HG02759 (cell line): ENCODE results near the gene COL8A2.
"Not testable (repeated sequence)": the region's sequence is repeated elsewhere in the genome, so short reads cannot be mapped to it uniquely, and the experiment has no call there.

Source experiments
- ATAC-seq: cut with Tn5 transposase; IDR thresholded peaks from one replicate; pipeline ENCODE4 v1.9.1; 2021; ENCODE audit warnings: mild to moderate bottlenecking, moderate library complexity; ENCODE audit not compliant: unreplicated experiment

The COL8A2 gene

GRCh38 chr1:36125129-36125991 lies at the start of gene COL8A2:
Gene COL8A2 (minus strand): TSS chr1:36125222. CDS start chr1:36100242, 24,980 bp downstream.
- ATAC-seq = no peak

GRCh38 chr1:36174713-36175112 lies 49.7 kb upstream of the COL8A2 start:
- no peak for ATAC-seq

DNA sequence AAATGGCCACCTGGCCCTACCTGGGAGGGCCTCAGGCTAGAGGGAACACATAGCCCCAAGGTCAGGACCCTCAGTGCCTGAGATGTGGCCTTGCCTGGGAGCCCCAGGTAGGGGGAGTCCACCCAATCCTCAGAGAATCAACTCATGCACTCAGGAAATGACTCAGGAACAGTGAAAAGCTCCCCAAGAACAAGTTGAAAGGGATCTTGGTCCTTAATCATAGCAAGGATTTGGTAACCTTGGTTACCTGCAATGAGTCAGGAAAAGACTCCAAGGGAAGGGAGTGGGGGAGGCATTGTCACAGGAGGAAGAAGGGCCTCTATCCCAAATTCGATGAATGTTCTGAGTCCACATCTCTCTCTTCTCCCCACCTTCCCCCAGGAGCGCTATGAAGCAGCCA lies 48.0 kb upstream of the COL8A2 start:
- no peak for ATAC-seq

GRCh38 chr1:36172017-36172747 lies 47.2 kb upstream of the COL8A2 start:
- no peak for ATAC-seq

- no peak for ATAC-seq
These were observed 45.8 kb upstream of the COL8A2 start for GRCh38 chr1:36170643-36171412.

- no peak for ATAC-seq
These were observed 43.5 kb upstream of the COL8A2 start for GRCh38 chr1:36168514-36168913.

GRCh38 chr1:36166938-36167905 lies 42.2 kb upstream of the COL8A2 start:
- no peak for ATAC-seq

- ATAC-seq = no peak
These were observed 41.1 kb upstream of the COL8A2 start for GRCh38 chr1:36166136-36166535.

DNA sequence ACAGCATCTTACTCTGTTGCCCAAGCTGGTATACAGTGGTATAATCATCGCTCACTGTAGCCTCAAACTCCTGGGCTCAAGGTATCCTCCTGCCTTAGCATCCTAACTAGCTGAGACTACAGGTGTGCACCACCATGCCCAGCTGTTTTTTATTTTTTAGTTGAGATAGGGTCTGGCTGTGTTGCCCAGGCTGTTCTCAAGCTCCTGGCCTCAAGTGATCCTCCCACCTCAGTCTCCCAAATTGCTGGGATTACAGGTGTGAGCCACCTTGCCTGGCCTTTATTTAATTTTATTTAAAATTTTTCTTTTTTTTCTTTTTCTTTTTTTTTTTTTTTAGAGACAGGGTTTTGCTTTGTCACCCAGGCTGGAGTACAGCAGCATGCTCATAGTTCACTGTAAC lies 40.1 kb upstream of the COL8A2 start:
- ATAC-seq = no peak

- no peak for ATAC-seq
These were observed 39.3 kb upstream of the COL8A2 start for GRCh38 chr1:36164361-36164760.

- ATAC-seq = no peak
These were observed 38.4 kb upstream of the COL8A2 start for GRCh38 chr1:36163426-36163825.

- no peak for ATAC-seq
These were observed 37.7 kb upstream of the COL8A2 start for GRCh38 chr1:36162680-36163239.

DNA sequence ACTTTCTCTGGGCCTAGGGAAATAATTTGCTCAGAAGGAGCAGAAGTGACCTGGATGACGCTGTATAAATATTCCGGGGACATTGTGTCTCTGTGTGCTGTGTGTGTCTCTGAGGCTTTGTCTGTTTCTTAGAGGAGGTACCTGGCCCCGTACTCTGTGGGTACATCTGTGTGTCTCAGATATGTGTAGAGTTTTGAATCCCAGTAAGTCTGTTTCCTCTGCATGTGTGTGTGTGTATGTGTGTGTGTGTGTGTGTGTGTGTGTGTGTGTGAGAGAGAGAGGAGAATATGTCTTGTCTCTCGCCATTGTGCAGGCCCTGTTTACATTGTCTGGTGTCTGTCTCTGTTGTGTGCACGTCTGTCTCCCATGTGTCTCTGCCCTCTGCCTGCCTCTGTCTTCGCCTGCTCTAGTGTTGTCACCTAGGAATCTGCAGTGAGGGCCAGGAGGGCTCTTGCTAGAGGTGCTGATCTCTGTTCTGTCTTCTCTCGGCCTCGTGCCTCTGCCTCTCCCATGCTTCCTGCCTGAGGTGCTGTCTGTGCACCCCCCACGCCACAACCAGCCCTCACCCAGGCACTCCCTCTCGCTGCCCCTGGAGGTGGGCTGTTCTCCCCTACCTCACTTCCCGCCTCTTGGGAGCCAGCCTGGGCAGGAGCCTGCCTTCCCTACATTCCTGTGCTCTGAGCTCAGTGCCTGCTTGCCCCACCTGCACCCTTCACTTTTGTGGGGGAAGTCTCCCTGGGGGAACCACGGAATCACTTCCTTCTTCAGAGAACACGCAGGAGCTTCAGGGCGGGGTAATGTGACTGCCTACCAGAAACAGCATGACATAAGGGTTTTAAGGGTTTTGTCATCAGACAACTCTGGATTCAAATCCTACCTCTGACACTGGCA lies 36.9 kb upstream of the COL8A2 start:
- ATAC-seq = peak; percentile 56

DNA sequence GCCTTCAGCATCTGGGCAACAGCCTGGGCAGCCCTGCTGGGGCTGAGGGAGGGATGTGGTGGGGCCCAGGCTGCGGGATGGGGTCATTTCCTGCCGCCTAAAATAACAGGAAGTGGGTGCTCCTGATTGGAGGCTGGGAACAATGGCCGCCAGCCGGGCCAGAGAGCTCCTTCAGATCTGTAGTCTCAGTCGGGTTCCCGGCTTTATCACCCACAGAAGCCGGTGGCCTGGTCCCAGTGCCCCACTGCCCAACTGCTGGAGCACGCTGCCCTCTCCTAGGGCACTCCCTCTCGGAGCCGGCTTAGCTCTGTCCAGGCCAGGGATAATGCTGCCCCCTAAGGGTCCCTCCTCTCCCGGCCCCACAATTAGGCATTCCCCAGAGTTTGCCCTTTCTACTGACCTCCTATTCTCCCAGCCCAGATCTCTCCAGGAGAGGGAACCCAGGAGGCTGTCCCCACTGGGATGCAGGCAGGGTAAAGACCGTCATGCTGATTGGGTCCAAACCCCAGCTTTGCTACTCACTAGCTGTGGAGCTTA lies 36.0 kb upstream of the COL8A2 start:
- ATAC-seq = no peak

DNA sequence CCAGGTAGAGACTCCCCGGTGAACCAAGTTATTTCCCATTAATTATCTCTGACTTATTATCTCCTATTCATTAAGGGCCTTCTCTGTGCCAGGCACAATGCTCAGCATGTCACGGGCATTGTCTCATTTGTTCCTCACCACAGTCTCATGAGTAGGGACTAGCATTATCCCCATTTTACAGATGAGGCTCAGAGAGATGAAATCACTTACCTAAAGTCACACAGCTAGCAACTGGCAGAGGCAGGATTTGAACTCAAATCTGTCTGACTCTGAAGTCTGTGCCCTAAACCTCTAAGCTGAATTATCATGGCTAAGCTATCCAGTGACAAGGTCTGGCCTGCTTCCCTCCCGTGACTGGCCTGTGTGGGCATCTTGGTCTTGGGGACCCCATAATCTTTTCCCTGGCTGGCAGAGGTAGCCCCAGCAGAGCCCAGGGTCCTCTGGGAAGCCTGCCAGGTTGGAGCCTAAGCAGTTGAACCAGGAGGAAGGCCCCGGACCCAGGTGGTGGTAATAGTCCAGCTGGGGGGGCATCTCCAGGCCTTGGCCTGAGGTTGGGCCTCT lies 35.4 kb upstream of the COL8A2 start:
- ATAC-seq = no peak

DNA sequence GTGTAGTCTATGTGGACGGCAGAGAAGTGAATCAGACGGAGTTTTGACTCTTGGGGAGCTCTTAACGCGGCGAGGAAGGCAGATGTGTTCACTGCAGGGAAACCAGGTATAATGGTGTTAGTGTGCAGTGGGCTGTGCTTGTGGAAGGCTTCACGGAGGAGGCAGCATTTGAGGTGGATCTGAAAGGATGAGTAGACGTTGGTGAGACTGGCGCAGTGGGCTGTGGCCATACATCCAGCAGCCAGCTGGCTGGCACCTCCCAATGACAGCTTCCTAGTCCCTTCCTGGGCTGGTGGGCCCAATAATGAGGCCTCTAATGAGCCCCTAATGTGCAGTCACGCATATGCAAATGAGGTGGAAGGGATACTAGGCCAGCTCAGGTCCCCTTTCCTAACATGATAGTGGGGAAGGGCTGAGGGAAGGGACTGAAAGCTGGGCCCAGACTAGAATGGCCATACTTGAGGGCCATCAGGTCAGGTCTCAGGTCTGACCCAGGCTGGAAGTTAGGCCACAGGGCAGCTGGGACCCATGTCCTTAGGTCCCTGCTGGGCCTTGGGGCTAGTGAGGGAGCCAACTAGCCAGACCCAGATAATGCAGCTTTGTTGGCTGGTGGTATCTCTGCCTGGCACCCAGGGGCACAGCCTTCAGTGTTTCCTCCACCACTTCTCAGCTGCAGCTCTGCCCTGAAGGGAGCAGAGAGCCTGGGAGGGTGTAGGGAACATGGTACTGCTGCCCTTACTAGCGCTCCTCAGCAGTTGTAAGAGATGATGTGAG lies 34.8 kb upstream of the COL8A2 start:
- ATAC-seq = no peak

DNA sequence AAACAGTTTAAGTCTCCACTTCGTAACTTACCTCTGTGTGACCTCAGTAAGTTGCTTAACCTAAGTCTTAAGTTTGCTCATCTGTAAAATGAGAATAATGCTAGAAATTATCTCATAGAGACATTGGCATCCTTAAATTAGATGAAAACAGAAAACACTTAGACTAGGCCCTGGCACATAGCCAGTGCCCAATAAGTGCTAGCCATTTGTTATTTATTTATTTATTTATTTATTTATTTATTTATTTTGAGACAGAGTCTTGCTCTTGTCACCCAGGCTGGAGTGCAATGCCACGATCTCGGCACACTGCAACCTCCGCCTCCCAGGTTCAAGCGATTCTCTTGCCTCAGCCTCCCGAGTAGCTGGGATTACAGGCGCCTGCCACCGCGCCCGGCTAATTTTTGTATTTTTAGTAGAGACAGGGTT lies 33.8 kb upstream of the COL8A2 start:
- not testable (repeated sequence) for ATAC-seq
